Gastroesophageal sphincter (tissue), 4 donors: ENCODE data around the gene ULK4. TPM values are rescaled to one million over a fixed set of nuclear protein-coding genes. Genes with fewer than 3 reads are reported as not detected.
"Not testable (repeated sequence)": the region's sequence is repeated elsewhere in the genome, so short reads cannot be mapped to it uniquely, and the experiment has no call there.

ENCODE experiments used
- ATAC-seq: fragments of 150-250 bp; one replicate; pipeline ENCODE4 v1.9.1; 2016; ENCODE audit warnings: mild to moderate bottlenecking, moderate library complexity
- H3K27ac ChIP-seq, 4 donors: fragments of 200-600 bp; sonication (generic) in 3 of 4; 1 replicate in 3 of 4; 2 replicates in 1 of 4; pipeline ENCODE4 v1.5.1; 2016 to 2019
- H3K27me3 ChIP-seq: fragments of 200-600 bp; sonication (generic); one replicate; pipeline ENCODE4 v1.5.1; 2019
- H3K36me3 ChIP-seq, 2 donors: fragments of 200-600 bp; sonication (generic); one replicate each; pipeline ENCODE4 v1.5.1; 2019; ENCODE audit warnings: control low read depth in 1 of 2
- H3K4me1 ChIP-seq, 3 donors: fragments of 200-600 bp; sonication (generic); 1 replicate in 2 of 3; 2 replicates in 1 of 3; pipeline ENCODE4 v1.5.1; 2016 to 2019; ENCODE audit warnings: control low read depth in 2 of 3
- H3K4me3 ChIP-seq, 2 donors: fragments of 200-600 bp; sonication (generic); one replicate each; pipeline ENCODE4 v1.5.1; 2019; ENCODE audit warnings: mild to moderate bottlenecking in 1 of 2, moderate library complexity in 1 of 2
- H3K9me3 ChIP-seq, 3 donors: fragments of 200-600 bp; sonication (generic); one replicate each; pipeline ENCODE4 v1.5.1; 2017 to 2019; ENCODE audit warnings: control low read depth in 2 of 3
- CTCF ChIP-seq, 4 experiments: fragments of 200-600 bp in 2 of 4; fragments of 450-650 bp in 2 of 4; sonication (generic) in 1 of 4; IDR thresholded peaks; one replicate each; pipeline ENCODE4 v1.5.1; 2017 to 2019; ENCODE audit warnings: antibody characterized with exemption in 4 of 4, mild to moderate bottlenecking in 2 of 4, moderate library complexity in 2 of 4
- EP300 ChIP-seq: sonication (generic); formaldehyde crosslinking; IDR thresholded peaks from one replicate; pipeline ENCODE4 v1.6.1; 2017; ENCODE audit warnings: antibody characterized with exemption, mild to moderate bottlenecking
- POLR2A ChIP-seq, 2 donors: fragments of 450-650 bp; IDR thresholded peaks; one replicate each; pipeline ENCODE4 v1.6.1; 2017; ENCODE audit warnings: antibody characterized with exemption in 2 of 2, mild to moderate bottlenecking in 2 of 2, moderate library complexity in 1 of 2
- POLR2AphosphoS5 ChIP-seq: sonication (generic); formaldehyde crosslinking; IDR thresholded peaks from one replicate; pipeline ENCODE4 v1.6.1; 2017; ENCODE audit warnings: antibody characterized with exemption
- whole genome bisulfite sequencing, 2 donors: methylation state at CpG; one replicate each; pipeline ENCODE4 v1.1.5; 2018; ENCODE audit warnings: low coverage in 1 of 2; 5-methylcytosine and 5-hydroxymethylcytosine counted together
- total RNA-seq, 4 donors: library from RNA; depleted of rRNA; stranded (reverse); fragments of >200 nt; gene quantifications; one replicate each; pipeline ENCODE4 v1.1.0, GENCODE V29; 2016

ULK4 gene
- total RNA-seq, 4 donors from 2014 or later = 3.8 to 15.4 (median 8.8) TPM

DNA sequence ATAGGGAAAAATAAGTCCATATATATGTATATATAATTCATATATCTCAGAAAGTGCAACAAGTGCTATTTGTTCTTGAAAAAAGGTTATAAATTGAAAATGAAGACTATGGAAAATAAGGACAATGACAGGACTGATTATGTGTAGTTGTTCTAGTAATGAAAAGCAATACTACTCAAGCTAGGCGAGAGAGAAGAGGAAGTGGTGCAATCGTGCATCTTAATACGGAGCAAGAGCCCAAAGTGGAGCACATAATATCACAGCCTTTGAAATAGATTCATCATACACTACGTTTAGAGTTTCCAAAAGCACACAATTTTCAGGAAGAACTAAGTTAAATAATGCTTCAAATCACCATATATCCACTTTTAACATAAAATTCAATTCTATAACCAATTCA lies 87.9 kb downstream of the ULK4 start:
- Histone ChIP-seq H3K36me3 (no peaks in the 10 kb centered on the region), H3K4me3 (no peak overlapping the region), H3K9me3 (no peaks in the 10 kb centered on the region), H3K27me3 (no peaks in the 10 kb centered on the region), H3K4me1 (no peaks in the 10 kb centered on the region), H3K27ac (no peak overlapping the region)
- ATAC-seq = no peak
- 92 to 94% methylated on average over 2 to 4 of the region's 4 CpGs for WGBS, 2 donors
- TF ChIP-seq EP300 = no peak
- no peak for TF ChIP-seq POLR2A (IDR thresholded peaks at IDR 0.05)
- no peak for TF ChIP-seq CTCF (IDR thresholded peaks at IDR 0.05)
- no peak for TF ChIP-seq POLR2AphosphoS5

DNA sequence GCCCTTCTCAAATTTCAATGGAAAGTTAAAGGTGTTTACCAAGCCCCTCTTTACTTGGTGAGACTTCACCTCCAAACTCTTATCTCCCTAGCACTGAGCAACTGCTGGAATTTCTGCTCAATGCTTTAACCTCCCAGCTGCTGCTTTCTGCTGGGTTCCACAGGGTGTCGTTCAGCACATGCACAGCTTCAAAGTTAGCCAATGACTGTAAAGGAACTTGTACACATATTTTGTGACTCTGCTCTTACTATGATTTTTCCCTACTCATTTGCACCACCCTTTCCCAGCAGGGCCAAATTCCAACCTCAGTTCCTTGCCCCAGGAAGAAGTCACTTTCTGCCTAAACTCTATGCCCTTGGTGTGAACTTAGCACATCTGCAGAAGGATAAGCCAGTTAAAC lies 89.7 kb downstream of the ULK4 start:
- H3K4me3 ChIP-seq = no peak overlapping the region
- ATAC-seq = no peak
- no peaks in the 10 kb centered on the region for H3K27me3 ChIP-seq
- H3K4me1 ChIP-seq = no peaks in the 10 kb centered on the region
- H3K27ac ChIP-seq = no peak overlapping the region
- H3K36me3 ChIP-seq = no peaks in the 10 kb centered on the region
- TF ChIP-seq POLR2A (IDR thresholded peaks at IDR 0.05) (no peak), EP300 (no peak), CTCF (IDR thresholded peaks at IDR 0.05) (no peak), POLR2AphosphoS5 (no peak)
- WGBS, 2 donors = 100% methylated on average over 1 of the region's 1 CpG; no CpG with 5 or more reads in 1 of the 2 donors
- H3K9me3 ChIP-seq = no peaks in the 10 kb centered on the region

- 100% methylated on average over 2 of the region's 2 CpGs for whole genome bisulfite sequencing, 2 donors
Measured at GRCh38 chr3:41867533-41867932, 94.4 kb downstream of the ULK4 start.

GRCh38 chr3:41866298-41866697 lies 95.6 kb downstream of the ULK4 start:
- no peak for TF ChIP-seq CTCF (IDR thresholded peaks at IDR 0.05)
- TF ChIP-seq EP300 = no peak
- no peak for ATAC-seq
- WGBS, 2 donors = 91 to 95% methylated on average over 4 to 5 of the region's 6 CpGs

More at GRCh38 chr3:41867533-41867932, 94.4 kb downstream of the ULK4 start:
- H3K27me3 ChIP-seq = no peaks in the 10 kb centered on the region
- no peaks in the 10 kb centered on the region for H3K9me3 ChIP-seq
- H3K27ac ChIP-seq = no peak overlapping the region
- ATAC-seq = no peak
- TF ChIP-seq POLR2A (IDR thresholded peaks at IDR 0.05) = no peak
- TF ChIP-seq POLR2AphosphoS5 = no peak
- TF ChIP-seq CTCF (IDR thresholded peaks at IDR 0.05) = no peak
- no peak for TF ChIP-seq EP300
- H3K4me1 ChIP-seq = no peaks in the 10 kb centered on the region
- no peak overlapping the region for H3K4me3 ChIP-seq
- no peaks in the 10 kb centered on the region for H3K36me3 ChIP-seq

GRCh38 chr3:41863024-41863423 lies 98.9 kb downstream of the ULK4 start:
- H3K4me3 ChIP-seq = no peak overlapping the region
- no peaks in the 10 kb centered on the region for H3K4me1 ChIP-seq
- no CpG with 5 or more reads among the region's 1 CpG for WGBS, 2 donors
- TF ChIP-seq EP300 (no peak), POLR2AphosphoS5 (no peak), CTCF (IDR thresholded peaks at IDR 0.05) (no peak)
- no peaks in the 10 kb centered on the region for H3K36me3 ChIP-seq
- H3K27ac ChIP-seq = no peak overlapping the region
- no peaks in the 10 kb centered on the region for H3K27me3 ChIP-seq
- H3K9me3 ChIP-seq = no peaks in the 10 kb centered on the region
- ATAC-seq = no peak

More at GRCh38 chr3:41866298-41866697, 95.6 kb downstream of the ULK4 start:
- no peaks in the 10 kb centered on the region for H3K4me1 ChIP-seq
- H3K4me3 ChIP-seq = no peak overlapping the region
- no peaks in the 10 kb centered on the region for H3K9me3 ChIP-seq
- H3K36me3 ChIP-seq = no peaks in the 10 kb centered on the region
- H3K27me3 ChIP-seq = no peaks in the 10 kb centered on the region
- no peak overlapping the region for H3K27ac ChIP-seq

GRCh38 chr3:41860489-41860888 lies 101.4 kb downstream of the ULK4 start:
- not testable (repeated sequence) for H3K27me3 ChIP-seq, H3K9me3 ChIP-seq, H3K27ac ChIP-seq, H3K4me1 ChIP-seq, H3K4me3 ChIP-seq, H3K36me3 ChIP-seq, ATAC-seq
- 88 to 90% methylated on average over 2 of the region's 2 CpGs for WGBS, 2 donors
